HEK293T (cell line): ENCODE results near the gene C3orf22.

Experiments
- ARNT ChIP-seq: fragments of 450-650 bp; IDR thresholded peaks from 2 replicates; pipeline ENCODE4 v1.6.1; 2017; ENCODE audit warnings: mild to moderate bottlenecking
- BHLHE40 ChIP-seq: fragments of 450-650 bp; IDR thresholded peaks from 2 replicates; pipeline ENCODE4 v1.6.1; 2016; ENCODE audit warnings: mild to moderate bottlenecking, moderate library complexity, borderline replicate concordance
- CTBP1 ChIP-seq: fragments of 450-650 bp; IDR thresholded peaks from 2 replicates; pipeline ENCODE4 v1.6.1; 2016; ENCODE audit warnings: borderline replicate concordance
- FOXA1 ChIP-seq: fragments of 450-650 bp; IDR thresholded peaks from 2 replicates; pipeline ENCODE4 v1.6.1; 2016; ENCODE audit warnings: mild to moderate bottlenecking
- FOXM1 ChIP-seq: fragments of 450-650 bp; IDR thresholded peaks from 2 replicates; pipeline ENCODE4 v1.6.1; 2017; ENCODE audit warnings: mild to moderate bottlenecking, borderline replicate concordance
- HDGF ChIP-seq: fragments of 450-650 bp; IDR thresholded peaks from 2 replicates; pipeline ENCODE4 v1.6.1; 2017; ENCODE audit warnings: antibody characterized with exemption, borderline replicate concordance
- LEF1 ChIP-seq: fragments of 450-650 bp; IDR thresholded peaks from 2 replicates; pipeline ENCODE4 v1.6.1; 2017; ENCODE audit warnings: mild to moderate bottlenecking, borderline replicate concordance
- NFRKB ChIP-seq: fragments of 450-650 bp; IDR thresholded peaks from 2 replicates; pipeline ENCODE4 v1.6.1; 2016; ENCODE audit warnings: mild to moderate bottlenecking, moderate library complexity
- SP1 ChIP-seq: fragments of 450-650 bp; IDR thresholded peaks from 2 replicates; pipeline ENCODE4 v1.6.1; 2017
- SUZ12 ChIP-seq: fragments of 450-650 bp; IDR thresholded peaks from 2 replicates; pipeline ENCODE4 v1.6.1; 2016; ENCODE audit warnings: mild to moderate bottlenecking
- TARDBP ChIP-seq: fragments of 450-650 bp; IDR thresholded peaks from 2 replicates; pipeline ENCODE4 v1.6.1; 2016
- ZNF384 ChIP-seq: fragments of 450-650 bp; IDR thresholded peaks from 2 replicates; pipeline ENCODE4 v1.6.1; 2016

- TF ChIP-seq TARDBP: no peak
- TF ChIP-seq CTBP1: no peak
- TF ChIP-seq NFRKB: no peak
- no peak for TF ChIP-seq BHLHE40
- no peak for TF ChIP-seq SP1
- no peak for TF ChIP-seq ARNT
- TF ChIP-seq LEF1: no peak
- TF ChIP-seq FOXM1: no peak
- TF ChIP-seq SUZ12: no peak
- TF ChIP-seq ZNF384: no peak
- no peak for TF ChIP-seq FOXA1
- TF ChIP-seq HDGF: no peak
These were observed 14.9 kb upstream of the C3orf22 start for GRCh38 chr3:126573492-126574117.
